HG03095 (cell line): Measurements from ENCODE around the gene SFT2D2.

ENCODE experiments used
- ATAC-seq: cut with Tn5 transposase; IDR thresholded peaks from one replicate; pipeline ENCODE4 v1.9.1; 2021; ENCODE audit warnings: moderate library complexity; ENCODE audit not compliant: unreplicated experiment

Gene SFT2D2

DNA sequence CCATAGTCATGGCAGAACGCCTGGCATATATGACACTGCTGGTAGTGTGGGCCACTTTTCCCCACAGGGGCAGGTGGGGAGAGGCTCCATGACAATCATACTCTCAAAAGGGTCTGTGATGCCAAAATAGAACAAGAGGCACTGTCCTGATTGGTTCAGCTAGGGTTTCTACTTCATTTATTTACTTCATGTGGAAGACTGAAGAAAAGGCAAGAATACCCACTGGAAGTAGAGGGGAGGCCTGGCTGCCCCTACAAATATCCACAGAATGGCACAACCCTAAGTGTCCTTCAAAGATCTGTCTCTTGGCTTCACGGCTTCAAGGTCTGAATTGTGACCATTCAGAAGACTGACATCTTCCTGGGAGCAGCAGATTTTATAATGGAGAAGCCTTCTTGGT is 4.5 kb upstream of the SFT2D2 start:
- ATAC-seq, result no peak

- ATAC-seq, result no peak
Measured at GRCh38 chr1:168223261-168223660, 2.5 kb upstream of the SFT2D2 start.

- ATAC-seq, result no peak
Measured at GRCh38 chr1:168223681-168224540, 1.9 kb upstream of the SFT2D2 start.

- no peak for ATAC-seq
Measured at GRCh38 chr1:168224991-168225390, 813 bp upstream of the SFT2D2 start.

DNA sequence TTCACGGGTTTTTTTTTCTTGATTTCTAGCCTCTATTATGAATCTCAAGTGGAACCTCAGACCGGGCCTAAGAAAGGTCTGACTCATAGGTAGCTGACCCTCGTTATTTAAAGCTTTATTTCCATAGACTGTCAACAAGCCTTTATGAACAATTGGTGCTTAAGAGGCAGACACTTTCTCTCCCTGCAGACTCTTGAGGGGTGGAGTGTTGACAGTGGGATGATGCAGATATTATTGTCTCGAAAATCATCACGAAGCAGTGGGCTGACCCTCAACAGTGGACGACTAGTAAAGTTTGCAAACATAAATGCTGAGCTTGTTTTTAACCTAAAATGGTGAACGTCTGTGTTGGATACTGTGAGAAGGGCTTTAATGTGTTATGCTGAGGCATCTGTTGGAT is 1.8 kb downstream of the SFT2D2 start:
- peak; percentile 21 for ATAC-seq

DNA sequence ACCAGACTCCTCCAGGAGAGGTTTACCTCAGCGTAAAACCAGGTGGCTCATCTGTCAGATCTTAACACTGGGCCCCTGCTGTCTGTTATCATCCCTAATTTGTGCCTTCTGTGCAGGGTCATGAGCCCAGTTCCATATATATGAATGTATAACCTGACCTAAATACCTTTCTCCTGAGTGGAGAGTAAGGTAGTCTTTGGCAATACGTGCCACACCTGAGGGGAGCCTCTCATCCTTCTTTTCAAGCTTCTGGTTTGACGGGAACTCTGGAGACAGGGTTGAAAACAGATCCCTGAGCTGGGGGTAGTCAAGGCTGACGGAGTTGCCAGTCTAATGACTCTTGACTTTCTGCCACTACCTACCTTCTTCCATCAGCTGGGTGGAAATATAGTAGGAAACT is 4.1 kb downstream of the SFT2D2 start:
- ATAC-seq, result no peak

DNA sequence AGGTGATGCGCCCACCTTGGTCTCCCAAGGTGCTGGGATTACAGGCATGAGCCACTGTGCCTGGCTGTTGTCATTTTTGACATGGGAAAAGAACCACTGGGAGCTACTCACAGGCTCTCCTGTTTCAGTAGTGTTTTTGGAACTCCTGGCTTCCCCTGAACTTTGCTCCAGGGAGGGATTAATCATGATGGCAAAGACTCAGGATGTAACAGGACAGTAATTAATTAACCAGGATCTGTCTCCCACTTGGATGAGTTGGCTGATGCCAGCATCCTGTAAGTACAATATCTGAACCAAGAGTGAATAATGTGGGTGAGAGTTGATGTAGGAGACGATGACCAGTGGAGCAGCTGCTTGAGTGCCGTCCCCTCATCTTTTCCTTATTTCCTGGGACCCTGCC is 4.9 kb downstream of the SFT2D2 start:
- no peak for ATAC-seq

- ATAC-seq, result peak; percentile 78
Measured at GRCh38 chr1:168234846-168235547, 9.2 kb downstream of the SFT2D2 start.

DNA sequence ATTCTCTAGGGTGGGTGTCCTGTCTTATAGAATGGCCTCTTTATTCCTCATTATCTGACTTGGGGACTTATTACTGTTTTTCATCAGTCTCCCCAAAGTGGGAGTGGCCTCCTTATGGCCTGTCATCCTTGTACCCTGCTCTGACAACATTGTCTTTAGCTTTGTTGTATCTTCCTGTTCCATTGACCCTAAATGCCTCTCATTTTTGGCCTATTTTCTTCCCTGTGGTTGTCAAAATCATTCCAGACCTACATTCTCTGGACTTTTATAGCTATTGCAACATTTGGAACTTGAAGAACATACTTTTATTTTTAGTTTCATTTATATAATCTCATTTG is 9.7 kb downstream of the SFT2D2 start:
- peak; percentile 10 for ATAC-seq

DNA sequence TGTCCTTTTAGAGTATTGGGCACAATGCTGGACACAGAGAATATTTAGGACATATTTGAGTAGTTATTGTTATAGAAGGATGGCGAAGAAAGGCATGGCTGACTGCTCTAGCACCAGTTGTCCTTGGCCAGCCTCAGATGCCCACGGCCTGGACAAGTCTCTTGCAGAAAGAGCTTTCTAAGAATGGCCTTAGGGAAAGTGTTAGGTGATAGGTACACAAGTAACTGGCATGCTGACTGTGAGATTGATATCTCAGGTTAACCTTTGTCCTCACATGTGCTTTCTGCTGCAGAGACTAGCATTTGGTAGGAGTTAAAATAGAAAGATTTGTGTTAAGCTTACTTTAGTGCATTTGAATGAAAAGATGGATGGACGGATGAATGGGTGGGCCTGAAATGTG is 10.1 kb downstream of the SFT2D2 start:
- ATAC-seq, result no peak

DNA sequence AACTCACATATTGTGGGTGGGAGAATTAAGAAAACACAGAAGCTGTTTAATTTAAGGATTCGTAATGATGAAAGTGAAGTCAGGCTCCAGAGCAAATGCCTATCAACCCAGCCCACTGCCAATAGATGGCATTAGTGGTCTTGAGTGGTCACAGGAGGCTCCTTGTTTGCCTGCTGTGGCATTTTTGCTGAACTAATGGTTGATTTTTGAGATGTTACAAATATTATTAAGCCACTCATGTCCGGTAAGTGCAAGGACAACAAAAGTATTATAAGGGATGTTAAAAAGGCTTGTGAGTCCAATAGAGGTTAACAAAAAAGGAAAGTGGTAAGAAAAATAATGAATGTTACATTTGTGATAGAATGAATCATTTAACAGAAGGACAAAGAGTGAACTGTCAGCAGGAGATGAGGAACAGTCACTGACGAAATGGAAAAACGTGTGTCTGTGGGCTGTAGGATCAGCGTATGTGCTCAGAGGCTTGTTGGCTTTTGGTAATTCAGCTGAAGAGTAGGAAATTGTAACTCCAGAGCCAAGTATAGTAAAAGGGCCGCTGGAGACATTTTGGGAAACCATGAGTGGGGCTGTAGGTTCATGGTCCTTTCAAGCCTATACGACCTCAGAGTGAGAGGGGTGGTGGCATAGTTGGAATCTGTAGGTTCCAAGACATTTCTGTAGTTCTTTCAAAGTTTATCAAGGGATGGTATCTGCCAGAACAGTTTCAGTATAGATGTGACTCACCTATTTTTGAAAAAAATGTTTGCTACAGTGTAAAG is 11.2 kb downstream of the SFT2D2 start:
- ATAC-seq, result no peak

DNA sequence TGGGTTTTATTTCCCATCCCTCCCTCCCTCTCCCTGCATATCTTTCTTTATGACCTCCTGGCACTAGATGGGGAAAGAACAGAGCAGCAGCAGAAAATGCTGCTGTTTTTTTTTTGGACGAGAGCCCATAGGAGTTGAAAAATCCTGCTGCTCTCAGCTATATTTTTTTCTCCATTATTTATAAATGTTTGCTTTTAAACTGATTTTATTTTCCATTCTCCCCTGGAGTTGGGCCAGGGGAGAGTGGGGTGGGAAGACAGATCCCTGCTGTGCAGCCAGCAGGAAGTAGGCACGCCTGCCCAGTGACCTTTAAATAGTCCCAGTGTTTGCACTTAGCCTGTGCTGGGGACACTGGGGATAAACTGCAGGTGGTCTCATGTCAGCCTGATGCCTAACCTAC is 17.4 kb downstream of the SFT2D2 start:
- no peak for ATAC-seq

DNA sequence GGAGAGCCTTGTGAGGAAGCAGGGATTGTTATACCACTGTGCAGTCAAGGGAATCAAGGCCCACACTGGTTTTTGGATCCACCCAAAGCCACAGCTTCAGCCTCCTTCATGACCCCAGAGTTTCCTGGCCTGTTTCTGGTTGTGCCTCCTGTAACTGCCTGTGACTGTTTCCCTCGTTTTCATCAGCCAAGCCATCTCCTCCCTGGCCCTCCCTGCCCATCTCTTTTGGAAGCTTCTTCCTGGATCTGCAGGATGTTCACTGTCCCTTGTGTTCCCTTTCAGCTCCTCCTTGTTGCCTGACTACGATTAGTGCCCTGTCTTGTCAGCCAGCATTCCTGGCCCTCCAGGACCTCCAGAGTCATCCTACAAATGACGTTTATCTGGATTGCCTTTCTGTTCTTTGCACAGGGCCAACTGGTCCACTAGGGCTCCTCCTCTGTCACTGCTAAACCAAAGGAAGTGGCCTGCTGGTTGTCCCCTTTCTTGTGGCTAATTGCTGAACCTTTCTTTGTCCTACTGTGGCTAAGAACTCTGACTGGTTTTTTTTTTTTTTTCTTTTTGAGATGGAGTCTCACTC is 17.9 kb downstream of the SFT2D2 start:
- no peak for ATAC-seq

- ATAC-seq, result no peak
Measured at GRCh38 chr1:168245042-168245441, 19.2 kb downstream of the SFT2D2 start.

- ATAC-seq, result no peak
Measured at GRCh38 chr1:168246506-168246905, 20.7 kb downstream of the SFT2D2 start.

DNA sequence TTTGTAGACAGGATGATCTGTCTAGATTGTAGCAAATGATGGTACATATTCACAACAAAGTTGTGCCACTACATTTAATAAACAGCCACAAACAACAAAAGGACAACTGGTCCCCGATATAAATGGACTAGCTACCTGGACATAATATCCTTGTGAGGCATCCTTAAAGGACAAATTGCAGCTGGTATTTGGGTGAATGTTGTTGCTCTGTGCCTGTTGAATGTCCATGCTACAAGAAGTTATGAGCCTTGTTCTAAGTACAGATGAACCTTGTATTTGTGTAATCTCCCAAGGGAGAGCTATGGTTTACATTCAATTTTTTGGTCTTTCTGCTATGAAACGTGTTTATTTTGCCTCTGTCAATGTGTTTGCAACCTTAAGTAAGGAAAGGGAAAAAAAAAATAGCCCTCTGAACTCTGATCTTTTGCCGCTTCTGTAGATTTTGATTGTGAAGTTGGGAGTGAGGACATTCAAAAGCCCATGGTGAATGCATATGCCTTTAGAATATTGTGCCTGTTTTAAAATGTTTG is 26.5 kb downstream of the SFT2D2 start:
- no peak for ATAC-seq

- no peak for ATAC-seq
Measured at GRCh38 chr1:168256164-168256563, 30.4 kb downstream of the SFT2D2 start.

DNA sequence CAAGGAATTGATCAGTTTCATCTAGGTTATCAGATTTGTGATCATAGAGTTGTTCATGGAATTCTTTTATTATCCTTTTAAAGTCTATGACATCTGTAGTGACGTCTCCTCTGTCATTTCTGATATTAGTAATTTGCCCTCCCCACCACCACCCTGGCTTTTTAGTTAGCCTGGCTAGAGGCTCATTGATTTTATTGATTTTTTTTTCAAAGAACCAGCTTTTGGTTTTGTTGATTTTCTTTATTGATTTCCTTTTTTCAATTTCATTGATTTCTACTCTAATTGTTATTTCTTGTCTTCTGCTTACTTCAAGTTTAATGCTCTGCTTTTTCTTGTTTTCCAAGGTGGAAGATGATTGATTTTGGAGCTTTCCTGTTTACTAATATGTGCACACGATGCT is 31.6 kb downstream of the SFT2D2 start:
- ATAC-seq, result no peak

GRCh38 chr1:168259567-168259966 is 33.8 kb downstream of the SFT2D2 start:
- ATAC-seq, result no peak

DNA sequence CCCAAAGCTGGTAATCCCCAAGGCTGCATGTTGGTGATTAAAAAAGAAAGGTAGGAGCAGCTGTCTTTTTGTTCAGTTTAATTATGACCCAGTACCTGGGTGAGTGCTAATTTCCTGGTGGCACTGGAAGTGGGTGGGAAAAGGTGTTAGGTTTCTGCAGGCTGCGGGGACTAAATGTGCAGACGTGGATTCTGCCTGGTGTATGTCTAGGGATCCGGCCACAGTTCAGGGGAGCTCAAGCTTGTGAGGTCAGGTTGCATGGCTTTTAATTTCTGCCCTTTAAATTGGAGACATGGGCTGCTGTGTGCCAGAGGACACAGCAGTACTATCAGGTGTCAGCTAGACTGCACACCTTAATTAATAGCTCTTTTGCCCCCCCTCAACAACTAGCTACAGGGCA is 34.6 kb downstream of the SFT2D2 start:
- no peak for ATAC-seq

GRCh38 chr1:168261390-168261789 is 35.6 kb downstream of the SFT2D2 start:
- ATAC-seq, result no peak
